ENCODE results near the gene TAPBP.

DNA sequence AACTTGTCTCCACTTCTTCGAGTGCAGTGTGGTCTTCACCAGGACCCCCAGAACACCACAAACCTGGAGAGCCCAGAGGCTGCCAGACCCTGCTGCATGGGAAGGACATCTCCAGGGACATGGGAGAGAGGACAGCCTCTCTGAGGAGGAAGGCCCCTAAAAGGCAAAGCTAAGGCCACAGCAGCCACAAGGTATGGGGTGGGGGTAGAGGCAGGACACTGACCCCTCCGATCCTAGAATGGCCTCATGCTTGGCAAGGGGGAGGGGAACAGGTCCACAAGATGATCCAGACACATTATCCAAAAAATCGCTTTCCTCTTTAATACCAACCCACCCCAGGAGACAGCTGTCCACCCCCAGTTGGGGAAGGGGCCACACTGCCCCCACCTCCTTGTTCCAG is 35.1 kb downstream of the TAPBP start:
- no peak for TF ChIP-seq EZH2 (IDR thresholded peaks at IDR 0.05; ENCODE audit: borderline replicate concordance, low read length)
- TF ChIP-seq, protein P1, sequence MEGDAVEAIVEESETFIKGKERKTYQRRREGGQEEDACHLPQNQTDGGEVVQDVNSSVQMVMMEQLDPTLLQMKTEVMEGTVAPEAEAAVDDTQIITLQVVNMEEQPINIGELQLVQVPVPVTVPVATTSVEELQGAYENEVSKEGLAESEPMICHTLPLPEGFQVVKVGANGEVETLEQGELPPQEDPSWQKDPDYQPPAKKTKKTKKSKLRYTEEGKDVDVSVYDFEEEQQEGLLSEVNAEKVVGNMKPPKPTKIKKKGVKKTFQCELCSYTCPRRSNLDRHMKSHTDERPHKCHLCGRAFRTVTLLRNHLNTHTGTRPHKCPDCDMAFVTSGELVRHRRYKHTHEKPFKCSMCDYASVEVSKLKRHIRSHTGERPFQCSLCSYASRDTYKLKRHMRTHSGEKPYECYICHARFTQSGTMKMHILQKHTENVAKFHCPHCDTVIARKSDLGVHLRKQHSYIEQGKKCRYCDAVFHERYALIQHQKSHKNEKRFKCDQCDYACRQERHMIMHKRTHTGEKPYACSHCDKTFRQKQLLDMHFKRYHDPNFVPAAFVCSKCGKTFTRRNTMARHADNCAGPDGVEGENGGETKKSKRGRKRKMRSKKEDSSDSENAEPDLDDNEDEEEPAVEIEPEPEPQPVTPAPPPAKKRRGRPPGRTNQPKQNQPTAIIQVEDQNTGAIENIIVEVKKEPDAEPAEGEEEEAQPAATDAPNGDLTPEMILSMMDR (IDR thresholded peaks at IDR 0.05; ENCODE audit: low read length) = no peak

Measured in OCI-LY1 (cell line).